ENCODE data around the gene ECEL1. TPM values are rescaled to one million over a fixed set of nuclear protein-coding genes. Genes with fewer than 3 reads are reported as not detected.
A peak's percentile ranks its signal among the peaks of the same experiment; 100 is the strongest.

The ECEL1 gene
- total and polyA plus RNA-seq, 7 donors = 0.32 to 1.8 (median 0.55) TPM

DNA sequence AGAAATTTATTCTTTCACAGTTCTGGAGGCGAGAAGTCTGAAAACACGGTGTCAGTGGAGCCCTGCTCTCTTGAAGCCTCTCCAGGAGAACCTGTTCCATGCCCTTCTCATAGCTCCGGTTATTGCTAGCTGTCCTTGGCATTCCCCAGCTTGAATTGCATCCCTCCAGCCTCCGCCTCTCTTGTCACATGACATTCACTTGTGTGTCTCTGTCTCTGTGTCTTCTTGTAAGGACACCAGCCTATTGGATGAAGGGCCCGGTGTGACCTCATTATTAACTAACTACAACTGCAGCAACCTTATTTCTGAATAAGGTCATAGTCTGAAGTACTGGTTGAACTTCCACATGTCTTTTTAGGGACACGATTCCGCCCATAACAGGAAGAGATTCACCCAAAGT lies 28.0 kb upstream of the ECEL1 start:
- Histone ChIP-seq H3K36me3 (ENCODE audit: insufficient read depth in 1 of 2, low read depth in 1 of 2) (no peaks in the 10 kb centered on the region), H3K9me3 (no peaks in the 10 kb centered on the region), H3K4me1 (peaks cover 13% of the 10 kb centered on the region), H3K27me3 (ENCODE audit: insufficient read depth in 3 of 3, low read length in 2 of 3) (no peaks in the 10 kb centered on the region), H3K27ac (no peak overlapping the region), H3K4me3 (no peak overlapping the region)
- TF ChIP-seq CTCF (IDR thresholded peaks at IDR 0.05) = no peak
- ATAC-seq (peak; percentile 43 to 74 (median 72)), DNase-seq (no peak)
- WGBS, 3 donors = 46 to 65% (median 49%) methylated on average over 7 of the region's 7 CpGs
- intact Hi-C loops (cut with DNase I) = loop anchor here in 1 of 2 donors (5.0 to 10.0 kb wide), 2 partner anchors 58 to 591 kb away; partner anchors contain the start of genes ALPI and NPPC

DNA sequence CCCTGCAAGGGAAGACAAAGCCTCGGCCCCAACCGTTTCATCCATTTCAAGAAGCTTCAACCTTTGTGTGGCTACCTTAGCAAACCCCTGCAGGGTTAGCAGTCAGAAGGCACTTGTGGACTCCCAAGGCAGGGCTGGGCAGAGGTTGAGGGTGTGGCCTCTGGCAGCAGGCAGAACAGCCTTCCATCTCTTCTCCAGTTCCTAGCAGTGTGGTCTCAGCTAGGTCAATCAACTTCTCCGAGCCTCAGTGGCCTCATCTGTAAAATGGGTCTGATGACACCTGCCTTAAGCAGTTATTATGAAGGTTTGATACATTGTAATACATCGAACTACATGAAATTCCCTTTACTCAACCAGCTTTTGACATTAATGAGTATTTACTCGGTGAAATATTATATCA lies 25.7 kb upstream of the ECEL1 start:
- DNase-seq (no peak), ATAC-seq (no peak)
- TF ChIP-seq CTCF (IDR thresholded peaks at IDR 0.05) = no peak
- 78 to 84% (median 82%) methylated on average over 5 of the region's 5 CpGs for WGBS, 3 donors
- no peak overlapping the region for H3K27ac ChIP-seq
- H3K9me3 ChIP-seq = no peaks in the 10 kb centered on the region
- no peak overlapping the region for H3K4me3 ChIP-seq
- intact Hi-C loops (cut with DNase I) = loop anchor here in 1 of 2 donors (10.0 kb wide), 1 partner anchor 589 kb away; the partner anchor contains the start of gene NPPC
- H3K4me1 ChIP-seq = peaks cover 13% of the 10 kb centered on the region
- H3K36me3 ChIP-seq (ENCODE audit: insufficient read depth in 1 of 2, low read depth in 1 of 2) = no peaks in the 10 kb centered on the region
- no peaks in the 10 kb centered on the region for H3K27me3 ChIP-seq (ENCODE audit: insufficient read depth in 3 of 3, low read length in 2 of 3)

- Histone ChIP-seq H3K4me3 (no peak overlapping the region), H3K27me3 (ENCODE audit: insufficient read depth in 3 of 3, low read length in 2 of 3) (no peaks in the 10 kb centered on the region), H3K36me3 (ENCODE audit: insufficient read depth in 1 of 2, low read depth in 1 of 2) (no peaks in the 10 kb centered on the region), H3K4me1 (peaks cover 13% of the 10 kb centered on the region), H3K27ac (no peak overlapping the region), H3K9me3 (no peaks in the 10 kb centered on the region)
- WGBS, 3 donors = 70 to 76% (median 73%) methylated on average over 10 of the region's 10 CpGs
- no peak for DNase-seq
- intact Hi-C loops (cut with DNase I) = loop anchor here in 1 of 2 donors (10.0 kb wide), 1 partner anchor 588 kb away; the partner anchor contains the start of gene NPPC
- no peak for TF ChIP-seq CTCF (IDR thresholded peaks at IDR 0.05)
- ATAC-seq = no peak
Measured at GRCh38 chr2:232512602-232513001, 25.0 kb upstream of the ECEL1 start.

DNA sequence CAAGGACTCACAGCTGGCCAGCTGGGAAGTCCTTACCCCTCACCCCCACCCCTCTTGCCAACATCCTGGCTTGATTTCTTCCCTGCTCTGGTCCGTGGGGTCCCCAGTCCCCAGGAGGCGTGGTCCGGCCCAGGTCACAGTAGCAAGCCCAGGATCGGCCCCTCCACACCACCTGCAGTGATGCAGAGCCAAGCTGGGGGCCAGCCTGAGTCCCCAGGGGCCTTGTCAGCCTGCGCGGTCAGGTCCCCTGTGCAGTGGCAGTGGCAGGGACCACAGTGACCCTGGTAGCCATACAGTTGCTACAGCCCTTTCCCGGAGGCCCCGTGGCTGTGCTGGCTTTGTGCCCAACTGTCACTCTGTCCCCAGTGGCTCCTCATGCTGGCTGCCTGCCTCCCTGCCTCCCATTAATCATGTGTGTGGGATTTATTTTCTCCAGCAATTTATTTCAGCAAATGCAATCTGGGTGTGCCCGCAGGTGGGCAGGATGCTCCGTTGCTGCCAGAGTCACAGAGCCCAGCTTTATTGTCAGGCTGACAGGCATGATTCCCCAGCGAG lies 23.8 kb upstream of the ECEL1 start:
- Histone ChIP-seq H3K27ac (no peak overlapping the region), H3K27me3 (ENCODE audit: insufficient read depth in 3 of 3, low read length in 2 of 3) (no peaks in the 10 kb centered on the region), H3K4me1 (peaks cover 13% of the 10 kb centered on the region), H3K9me3 (no peaks in the 10 kb centered on the region), H3K36me3 (ENCODE audit: insufficient read depth in 1 of 2, low read depth in 1 of 2) (no peaks in the 10 kb centered on the region), H3K4me3 (no peak overlapping the region)
- 31 to 48% (median 32%) methylated on average over 9 to 11 of the region's 11 CpGs for WGBS, 3 donors
- TF ChIP-seq CTCF (IDR thresholded peaks at IDR 0.05) = no peak
- peak; percentile 56 to 86 (median 74) for ATAC-seq
- DNase-seq = peak in 1 of 2 donors; percentile 76
- intact Hi-C loops (cut with DNase I) = loop anchor here in 1 of 2 donors (10.0 kb wide), 1 partner anchor 587 kb away; the partner anchor contains the start of gene NPPC

DNA sequence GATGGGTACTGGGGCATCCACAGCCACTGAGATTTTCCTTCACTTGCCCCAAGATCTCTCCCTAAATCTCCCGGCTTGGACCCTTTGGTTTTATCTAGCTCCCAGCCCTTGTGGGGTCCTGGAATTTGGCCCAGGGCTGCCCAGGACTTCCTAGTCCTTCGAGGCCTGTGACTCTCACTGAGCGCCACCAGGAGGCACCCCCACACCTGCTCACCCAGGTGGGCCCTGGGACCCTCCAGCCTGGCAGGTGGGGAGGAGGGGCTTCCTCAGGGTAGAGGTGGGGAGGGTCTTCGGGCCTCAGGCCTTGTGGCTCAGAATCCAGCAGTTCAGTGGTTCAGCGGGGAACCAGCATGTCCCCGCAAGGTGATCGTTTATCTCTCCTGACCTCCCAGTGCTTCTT lies 20.6 kb upstream of the ECEL1 start:
- no peak for TF ChIP-seq CTCF (IDR thresholded peaks at IDR 0.05)
- no peaks in the 10 kb centered on the region for H3K27me3 ChIP-seq (ENCODE audit: insufficient read depth in 3 of 3, low read length in 2 of 3)

More for the DNA sequence above, 20.6 kb upstream of the ECEL1 start:
- WGBS, 3 donors = 84 to 87% (median 84%) methylated on average over 6 to 7 of the region's 7 CpGs
- H3K9me3 ChIP-seq = no peaks in the 10 kb centered on the region
- ATAC-seq (no peak), DNase-seq (no peak)
- no peak overlapping the region for H3K4me3 ChIP-seq
- H3K36me3 ChIP-seq (ENCODE audit: insufficient read depth in 1 of 2, low read depth in 1 of 2) = no peaks in the 10 kb centered on the region
- no peak overlapping the region for H3K27ac ChIP-seq
- no peaks in the 10 kb centered on the region for H3K4me1 ChIP-seq
- intact Hi-C loops (cut with DNase I) = no loop called here
